ENCODE data around the gene PITPNM3.
A peak's percentile ranks its signal among the peaks of the same experiment; 100 is the strongest.
"Not testable (repeated sequence)": the region's sequence is repeated elsewhere in the genome, so short reads cannot be mapped to it uniquely, and the experiment has no call there.

Gene PITPNM3

DNA sequence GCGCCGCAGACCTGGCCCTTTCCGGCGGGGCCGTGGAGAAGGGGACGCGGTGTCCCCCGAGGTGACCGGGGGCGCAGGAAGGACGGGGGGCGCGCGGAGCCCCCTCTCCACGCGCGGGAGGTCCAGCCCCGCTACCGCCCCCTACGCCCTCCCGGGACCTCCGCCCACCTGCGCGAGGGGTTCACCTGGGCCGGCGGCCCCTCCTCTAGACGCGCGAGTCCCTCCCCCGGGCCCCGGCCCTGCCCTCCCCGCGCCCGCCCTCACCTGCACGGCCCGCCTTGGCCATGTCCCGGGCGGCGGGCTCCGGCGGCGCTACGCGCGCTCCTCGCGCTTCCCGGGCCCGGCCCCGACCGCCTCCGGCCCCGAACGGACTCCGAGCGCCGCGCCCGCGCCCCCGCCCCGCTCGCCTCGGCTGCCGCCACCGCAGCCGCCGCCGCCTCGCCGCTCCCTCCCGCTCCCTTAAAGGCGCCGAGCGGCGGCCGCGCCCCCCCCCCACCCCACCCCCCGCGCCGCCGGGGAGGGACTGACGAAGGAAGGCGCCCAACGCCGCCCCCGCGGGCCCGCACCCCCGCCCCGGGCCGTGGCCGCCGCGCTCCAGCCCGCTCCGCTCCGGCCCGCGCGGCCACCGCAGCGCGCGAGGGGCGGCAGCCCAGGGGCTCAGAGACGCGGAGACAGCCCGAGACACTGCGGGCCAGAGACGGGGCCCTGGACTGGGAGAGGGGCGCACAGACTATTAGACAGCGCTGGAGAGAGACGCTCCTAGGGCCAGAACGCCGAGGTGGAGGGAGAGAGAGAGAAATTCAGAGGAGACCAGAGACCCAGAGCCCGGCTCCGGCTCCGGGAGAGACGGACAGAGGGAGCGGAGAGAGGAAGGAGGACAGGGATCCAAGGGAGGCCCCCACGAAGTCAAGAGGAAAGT is at the start of gene PITPNM3:
Gene PITPNM3, minus strand, starts transcription at position 435 of the 919 bp plus-strand sequence. Its CDS starts 149 bp downstream, at position 286.
- DNase-seq (ENCODE audit: low spot score) = no peak

DNA sequence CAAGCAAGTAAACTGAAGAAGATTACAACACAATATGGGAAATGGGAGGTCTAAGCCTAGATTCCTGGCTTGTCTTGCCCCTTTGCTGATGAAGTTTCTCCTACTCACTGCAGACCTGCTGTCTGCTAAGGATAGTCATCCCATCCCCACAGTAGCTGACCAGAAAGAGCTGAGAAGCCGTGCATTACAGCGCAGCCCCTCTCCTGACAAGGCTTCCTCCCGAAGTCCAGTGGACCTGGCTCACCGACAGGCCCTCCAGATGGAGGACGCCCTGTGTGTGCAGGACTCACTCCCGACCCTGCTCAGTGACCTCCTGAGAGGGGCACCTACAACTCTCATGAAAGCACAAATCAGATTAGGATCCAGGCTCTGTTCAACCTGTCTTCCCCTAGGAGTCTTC is 48.8 kb upstream of the PITPNM3 start:
- no peak for DNase-seq (ENCODE audit: low spot score)

DNA sequence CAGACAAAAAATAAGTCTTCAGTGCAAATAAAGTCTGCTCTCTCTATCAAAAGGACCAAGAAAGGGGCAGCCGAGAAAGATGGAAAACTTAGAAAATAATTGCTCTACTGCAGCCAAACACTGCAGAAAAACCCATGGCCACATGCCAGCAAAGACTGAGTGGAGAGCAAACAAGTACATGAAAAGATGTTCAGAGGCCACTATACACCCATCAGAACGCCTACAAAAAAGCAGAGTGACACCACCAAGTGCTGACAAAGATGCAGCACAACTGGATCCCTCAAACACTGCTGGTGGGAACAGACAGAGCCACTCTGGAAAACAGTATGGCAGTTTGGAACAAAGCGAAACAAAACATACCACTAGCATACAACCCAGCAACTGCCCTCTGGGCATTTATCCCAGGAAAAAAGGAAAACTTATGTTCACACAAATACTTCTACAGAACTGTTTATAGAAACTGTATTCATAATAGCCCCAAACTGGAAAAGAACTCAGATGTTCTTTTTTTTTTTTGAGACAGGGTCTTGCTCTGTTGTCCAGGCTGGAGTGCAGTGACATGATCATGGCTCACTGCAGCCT is 47.5 kb upstream of the PITPNM3 start:
- DNase-seq (ENCODE audit: low spot score) = no peak

GRCh38 chr17:6602141-6602540 is 45.8 kb upstream of the PITPNM3 start:
- no peak for DNase-seq (ENCODE audit: low spot score)

DNA sequence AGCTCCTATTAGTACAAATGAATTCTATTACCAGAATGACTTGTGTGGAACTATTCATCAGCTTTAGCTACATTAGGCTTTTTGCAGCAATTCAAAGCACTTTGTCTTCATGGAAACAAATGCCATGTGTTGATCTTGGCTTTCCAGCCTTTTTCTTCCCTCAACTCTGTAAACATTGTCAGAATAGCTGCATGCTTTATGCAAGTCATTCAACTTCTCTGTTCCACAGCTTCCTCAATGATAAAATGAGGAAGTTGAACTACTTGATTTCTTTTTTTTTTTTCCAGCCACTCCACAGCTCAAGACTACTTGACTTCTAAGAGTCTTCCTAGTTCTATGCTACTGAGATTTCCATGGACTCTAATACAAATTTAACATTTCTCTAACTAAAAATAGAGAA is 43.0 kb upstream of the PITPNM3 start:
- no peak for DNase-seq (ENCODE audit: low spot score)

DNA sequence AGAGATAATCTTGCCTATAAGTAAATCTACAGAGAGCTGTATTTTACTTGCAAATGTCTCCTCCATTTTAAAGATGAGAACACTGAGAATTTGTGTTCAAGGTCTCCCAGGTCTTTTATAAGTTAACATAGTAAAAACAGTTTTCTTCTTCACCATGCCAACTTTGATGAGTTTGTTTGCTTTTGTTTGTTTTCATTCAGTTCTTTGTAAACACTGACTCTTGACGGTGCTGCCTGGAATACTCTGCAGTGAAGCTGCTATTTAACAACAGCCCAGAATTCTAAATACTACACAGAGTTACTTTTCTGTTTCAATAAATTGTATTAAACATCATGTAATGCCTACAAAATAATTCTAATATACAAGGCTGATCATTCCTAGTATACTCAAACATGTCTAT is 41.4 kb upstream of the PITPNM3 start:
- no peak for DNase-seq (ENCODE audit: low spot score)

GRCh38 chr17:6596941-6597340 is 40.6 kb upstream of the PITPNM3 start:
- DNase-seq (ENCODE audit: low spot score) = no peak

DNA sequence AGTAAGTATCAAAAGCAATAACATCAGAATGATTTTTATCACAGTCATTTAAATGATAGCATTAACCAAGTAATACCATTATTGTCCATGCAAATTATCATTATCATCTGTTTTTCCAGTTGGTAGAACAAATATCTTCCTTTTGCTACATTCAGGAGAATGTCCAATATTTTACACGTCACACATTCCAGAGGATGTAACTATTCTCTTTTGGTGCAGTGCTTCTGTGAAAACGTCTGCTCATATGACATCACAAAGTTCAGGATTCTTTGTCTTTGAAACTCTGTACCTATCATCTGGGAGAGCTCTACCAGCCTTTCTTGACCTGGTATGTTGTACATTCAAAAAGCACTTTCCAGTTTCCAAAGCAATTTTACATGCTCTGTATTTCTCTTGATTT is 40.2 kb upstream of the PITPNM3 start:
- no peak for DNase-seq (ENCODE audit: low spot score)

DNA sequence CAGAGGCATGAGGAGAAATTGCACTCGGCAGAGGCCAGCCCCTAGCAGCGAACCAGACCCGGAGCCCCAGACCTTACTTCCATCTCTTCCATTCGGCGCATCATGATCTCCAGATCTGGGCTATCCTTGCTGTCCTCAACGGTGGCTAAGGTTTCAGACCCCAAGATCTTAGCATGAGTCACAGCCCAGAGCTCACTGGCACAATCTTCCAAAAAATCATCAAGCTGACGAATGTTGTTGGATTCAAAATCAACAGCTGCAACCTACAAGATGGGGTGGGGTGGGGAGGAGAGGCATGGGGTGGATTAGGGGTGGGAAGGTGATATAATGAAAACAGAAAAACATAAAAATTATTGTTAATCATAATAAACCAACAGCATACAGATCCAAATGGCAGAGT is 39.7 kb upstream of the PITPNM3 start:
- DNase-seq (ENCODE audit: low spot score) = no peak

GRCh38 chr17:6593371-6593770 is 37.0 kb upstream of the PITPNM3 start:
- not testable (repeated sequence) for DNase-seq (ENCODE audit: low spot score)

GRCh38 chr17:6592173-6592572 is 35.8 kb upstream of the PITPNM3 start:
- DNase-seq (ENCODE audit: low spot score) = no peak

- DNase-seq (ENCODE audit: low spot score) = peak; percentile 67
Measured at GRCh38 chr17:6591599-6592158, 35.3 kb upstream of the PITPNM3 start.

- no peak for DNase-seq (ENCODE audit: low spot score)
Measured at GRCh38 chr17:6589266-6589946, 33.1 kb upstream of the PITPNM3 start.

- DNase-seq (ENCODE audit: low spot score) = no peak
Measured at GRCh38 chr17:6588165-6588564, 31.8 kb upstream of the PITPNM3 start.

- DNase-seq (ENCODE audit: low spot score) = no peak
Measured at GRCh38 chr17:6587310-6587709, 31.0 kb upstream of the PITPNM3 start.

- no peak for DNase-seq (ENCODE audit: low spot score)
Measured at GRCh38 chr17:6583411-6583810, 27.1 kb upstream of the PITPNM3 start.

DNA sequence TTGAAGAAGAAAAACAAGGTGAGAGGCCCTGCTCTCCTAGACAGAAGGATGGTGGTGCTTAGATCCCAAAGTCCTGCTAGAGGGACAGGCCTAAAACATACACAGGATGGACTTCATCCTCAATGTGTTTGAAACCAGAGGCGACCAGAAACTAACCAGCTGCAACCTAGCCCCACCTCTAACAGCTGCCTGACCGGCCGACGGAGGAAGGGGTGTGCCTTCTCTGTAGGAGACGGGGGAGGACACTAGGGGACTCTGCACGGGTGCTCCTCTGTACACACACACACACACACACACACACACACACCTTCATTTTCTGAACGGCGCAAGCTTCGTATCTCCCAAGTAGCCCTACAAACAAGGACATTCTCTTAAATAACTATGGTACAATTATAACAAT is 24.3 kb upstream of the PITPNM3 start:
- no peak for DNase-seq (ENCODE audit: low spot score)

- DNase-seq (ENCODE audit: low spot score) = no peak
Measured at GRCh38 chr17:6578491-6578890, 22.1 kb upstream of the PITPNM3 start.

DNA sequence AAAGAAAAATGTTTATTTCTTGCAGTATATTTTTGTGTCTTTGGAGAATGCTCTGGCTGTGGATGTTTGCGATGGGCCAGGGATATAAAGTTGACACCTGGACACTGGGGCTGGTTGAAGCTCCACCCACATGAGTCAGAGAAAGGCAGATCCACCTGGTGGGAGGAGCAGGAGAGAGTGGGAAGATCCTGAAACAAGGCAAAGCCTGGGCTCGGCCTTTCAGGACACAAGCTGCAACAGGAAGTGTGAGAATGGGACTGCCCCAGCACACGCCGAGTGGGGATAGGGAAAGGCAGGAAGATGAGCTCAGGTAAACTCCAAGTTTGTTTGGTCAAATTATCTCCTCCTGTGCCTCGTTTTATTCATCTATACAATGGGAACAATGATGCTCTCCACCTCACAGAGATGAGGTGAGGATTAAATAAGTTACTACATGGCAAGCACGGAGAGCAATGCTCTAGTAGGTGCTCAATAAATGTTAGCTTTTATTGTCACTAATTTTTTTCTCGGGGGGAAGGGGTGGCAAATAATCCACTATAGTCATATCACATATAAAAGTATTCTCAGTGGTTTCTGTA is 21.4 kb upstream of the PITPNM3 start:
- no peak for DNase-seq (ENCODE audit: low spot score)

GRCh38 chr17:6576038-6576785 is 19.9 kb upstream of the PITPNM3 start:
- DNase-seq (ENCODE audit: low spot score) = no peak

- no peak for DNase-seq (ENCODE audit: low spot score)
Measured at GRCh38 chr17:6575596-6575988, 19.2 kb upstream of the PITPNM3 start.
